ENCODE measurements around the gene IMMP2L.

Gene IMMP2L

DNA sequence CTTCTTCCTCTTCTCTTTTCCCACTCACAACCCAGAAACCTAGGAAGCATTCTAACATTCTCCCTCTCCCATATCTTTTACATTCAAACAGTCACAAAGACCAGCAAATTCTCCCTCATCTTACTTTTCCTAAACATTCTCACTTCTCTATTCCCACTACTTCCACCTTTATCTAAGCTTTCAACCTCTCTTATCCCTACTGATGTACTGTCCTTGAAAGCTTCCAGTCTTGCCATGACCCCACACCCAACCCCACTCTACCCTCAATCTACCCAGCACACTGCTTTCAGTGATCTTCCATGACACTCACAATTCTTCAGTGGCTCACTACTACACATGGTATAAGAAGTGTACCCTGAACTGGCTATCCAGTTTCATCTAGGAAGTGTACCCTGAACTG is 5.3 kb downstream of the IMMP2L start:
- DNase-seq (ENCODE audit: low read depth), result no peak

DNA sequence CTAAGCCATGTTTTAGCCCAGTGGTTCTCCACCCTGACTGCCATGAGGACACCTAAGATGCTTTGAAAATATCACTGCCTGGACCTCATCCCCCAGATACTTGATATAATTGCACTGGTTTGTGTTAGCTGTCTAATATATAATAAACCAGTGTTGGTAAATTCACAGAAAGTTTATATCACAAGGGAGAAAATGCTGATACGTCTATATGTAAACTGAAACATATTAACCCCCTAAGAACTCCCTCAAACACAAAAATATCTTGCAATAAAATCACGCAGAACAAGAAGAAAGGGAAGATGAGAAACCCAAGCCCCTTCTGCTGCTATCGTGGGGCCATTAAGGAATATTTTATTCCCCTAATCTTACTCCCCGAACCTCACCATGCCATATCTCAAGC is 8.2 kb downstream of the IMMP2L start:
- DNase-seq (ENCODE audit: low read depth), result no peak

DNA sequence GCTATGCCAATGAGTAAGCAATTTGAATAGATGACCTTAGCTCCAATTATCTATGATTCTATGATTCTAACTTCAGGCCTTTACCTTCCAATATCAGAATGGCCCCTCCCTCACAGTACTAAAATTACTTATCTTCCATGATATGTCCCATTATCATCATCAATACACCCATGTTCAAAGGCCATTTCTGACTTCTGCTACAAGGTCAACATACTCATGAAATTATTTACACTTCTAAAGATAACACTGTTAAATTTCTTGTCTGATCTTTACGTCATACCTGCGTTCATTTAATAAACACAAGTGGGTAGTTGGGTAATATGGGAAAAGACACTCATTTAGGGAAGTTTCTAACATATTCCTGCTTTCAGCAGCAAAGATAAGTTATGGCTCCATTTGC is 21.2 kb downstream of the IMMP2L start:
- DNase-seq (ENCODE audit: low read depth), result no peak

DNA sequence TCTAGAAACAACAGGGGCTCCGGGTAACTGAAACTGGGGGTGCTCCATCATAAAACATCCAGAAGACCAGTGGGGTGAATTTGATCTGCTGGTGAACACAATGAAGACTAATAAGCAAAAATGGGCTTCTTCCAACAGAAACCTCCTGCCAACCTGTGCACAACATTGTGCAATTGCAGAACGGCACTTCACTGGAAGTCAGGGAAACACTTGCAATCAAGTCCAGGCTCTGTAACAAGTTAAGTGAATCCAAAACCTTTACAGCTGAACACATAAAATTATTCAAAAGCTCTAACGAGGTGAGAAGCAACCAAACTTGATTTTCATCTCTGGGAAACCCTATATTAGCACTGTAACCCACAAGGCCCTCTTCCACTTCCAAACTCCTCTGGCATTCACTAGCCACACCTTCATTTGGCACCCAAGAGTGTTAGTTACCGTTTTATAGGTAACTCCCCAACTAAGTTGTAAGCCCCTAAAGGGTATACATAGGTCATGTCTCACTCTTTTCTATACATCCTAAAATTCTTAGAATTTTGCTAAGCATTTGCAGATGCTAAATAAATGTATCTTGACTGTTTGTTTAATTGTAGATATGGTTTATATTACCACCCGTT is 22.0 kb downstream of the IMMP2L start:
- DNase-seq (ENCODE audit: low read depth), result no peak

DNA sequence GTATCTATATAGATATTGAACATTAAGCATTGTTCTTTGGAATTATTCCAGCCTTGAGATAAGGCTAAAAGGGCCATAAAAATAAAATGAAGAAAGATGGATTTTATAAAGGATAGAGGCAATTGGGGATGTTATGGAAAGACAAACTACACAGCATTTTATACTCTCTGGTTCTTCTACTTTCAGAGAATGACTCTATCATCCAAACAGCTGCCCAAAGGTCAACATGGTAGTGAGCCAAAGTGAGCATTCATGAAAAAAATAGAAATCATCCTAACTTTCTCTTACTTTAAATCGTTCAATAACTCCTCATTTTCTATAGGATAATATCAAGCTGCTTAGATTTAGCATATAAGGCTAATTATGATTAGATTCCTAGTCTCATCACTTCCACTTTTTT is 25.2 kb downstream of the IMMP2L start:
- DNase-seq (ENCODE audit: low read depth), result no peak

DNA sequence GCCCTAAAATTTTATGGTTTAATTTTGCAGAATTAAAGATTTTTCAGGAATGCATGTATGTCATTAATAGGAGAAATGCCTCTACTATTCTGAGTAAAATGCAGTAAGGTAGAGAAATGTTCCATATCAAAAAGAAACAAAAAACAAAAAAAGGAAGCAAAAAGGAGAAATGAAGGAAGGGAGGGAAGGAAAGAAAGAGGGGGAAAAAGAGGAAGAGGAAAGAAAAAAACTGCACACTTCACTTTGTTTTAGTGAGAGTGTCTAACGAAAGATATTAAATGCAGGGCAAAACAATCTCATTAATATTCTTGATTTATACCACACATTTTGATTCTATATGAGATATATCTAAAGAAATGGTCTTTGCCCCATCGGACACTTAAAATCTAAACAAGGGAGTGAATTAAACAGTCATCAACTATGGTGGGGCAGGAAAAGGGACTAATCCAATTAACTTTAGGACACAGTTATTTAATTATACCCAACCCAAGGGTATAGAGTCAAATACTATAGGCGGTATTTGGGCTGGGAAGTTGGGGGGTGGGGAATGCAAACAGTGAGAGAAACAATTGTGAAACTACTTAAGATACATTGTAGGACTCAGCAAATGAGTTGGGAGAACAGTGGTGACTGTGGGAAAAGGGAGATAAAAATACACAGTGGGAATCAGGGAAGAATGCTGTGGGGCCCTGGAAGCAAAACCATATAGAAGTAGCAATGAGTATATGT is 27.0 kb downstream of the IMMP2L start:
- DNase-seq (ENCODE audit: low read depth), result no peak

DNA sequence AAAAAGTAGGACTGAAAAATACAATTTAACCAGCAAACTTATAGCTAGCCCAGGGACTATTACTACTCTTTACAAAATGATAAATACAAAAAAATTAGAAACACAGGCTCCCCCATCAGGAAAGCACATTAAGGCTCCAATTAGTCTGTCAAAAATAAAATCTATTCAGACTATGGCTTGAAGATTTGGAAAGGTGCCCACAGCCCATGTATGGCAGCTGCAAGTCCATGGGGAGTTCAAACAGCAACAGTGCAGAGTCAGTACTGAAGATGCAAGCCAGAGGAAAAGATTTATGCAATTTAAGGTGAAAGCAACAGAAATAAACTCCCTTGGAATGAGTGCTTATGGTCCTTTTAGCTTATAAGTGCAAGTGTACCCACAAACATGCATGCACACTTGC is 29.7 kb downstream of the IMMP2L start:
- no peak for DNase-seq (ENCODE audit: low read depth)

DNA sequence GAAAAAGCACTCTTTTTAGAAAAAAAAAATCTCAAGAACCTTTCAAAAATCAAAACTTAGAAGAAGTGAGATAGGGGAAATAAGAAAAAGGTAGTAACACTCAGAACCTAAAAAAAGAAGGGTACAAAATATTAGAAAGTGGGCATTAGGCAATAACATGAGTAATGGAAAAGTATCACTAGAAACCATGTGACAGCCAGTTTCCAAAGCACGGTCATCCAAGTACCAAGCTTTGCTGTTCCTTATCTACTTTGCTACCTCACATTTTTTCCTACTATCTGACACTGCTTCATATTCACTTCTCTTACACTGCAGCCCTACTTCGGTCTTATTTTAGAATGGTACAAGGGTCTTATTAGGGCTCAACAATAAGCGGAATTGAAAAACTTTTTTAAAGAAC is 30.3 kb downstream of the IMMP2L start:
- no peak for DNase-seq (ENCODE audit: low read depth)

DNA sequence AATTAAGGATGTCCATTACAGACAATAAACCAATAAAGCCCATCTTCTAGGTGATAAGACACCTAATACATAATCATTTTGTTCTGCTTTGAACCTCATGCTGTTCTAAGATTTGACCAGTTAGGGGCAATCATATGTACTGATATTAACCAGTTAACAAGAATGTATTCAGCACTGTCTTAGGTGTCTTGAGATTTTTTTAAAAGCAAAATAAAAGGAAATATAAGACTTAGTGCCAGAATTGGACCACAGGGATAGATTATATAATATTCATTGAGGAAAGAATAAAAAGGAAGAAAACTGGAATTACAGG is 32.0 kb downstream of the IMMP2L start:
- no peak for DNase-seq (ENCODE audit: low read depth)

DNA sequence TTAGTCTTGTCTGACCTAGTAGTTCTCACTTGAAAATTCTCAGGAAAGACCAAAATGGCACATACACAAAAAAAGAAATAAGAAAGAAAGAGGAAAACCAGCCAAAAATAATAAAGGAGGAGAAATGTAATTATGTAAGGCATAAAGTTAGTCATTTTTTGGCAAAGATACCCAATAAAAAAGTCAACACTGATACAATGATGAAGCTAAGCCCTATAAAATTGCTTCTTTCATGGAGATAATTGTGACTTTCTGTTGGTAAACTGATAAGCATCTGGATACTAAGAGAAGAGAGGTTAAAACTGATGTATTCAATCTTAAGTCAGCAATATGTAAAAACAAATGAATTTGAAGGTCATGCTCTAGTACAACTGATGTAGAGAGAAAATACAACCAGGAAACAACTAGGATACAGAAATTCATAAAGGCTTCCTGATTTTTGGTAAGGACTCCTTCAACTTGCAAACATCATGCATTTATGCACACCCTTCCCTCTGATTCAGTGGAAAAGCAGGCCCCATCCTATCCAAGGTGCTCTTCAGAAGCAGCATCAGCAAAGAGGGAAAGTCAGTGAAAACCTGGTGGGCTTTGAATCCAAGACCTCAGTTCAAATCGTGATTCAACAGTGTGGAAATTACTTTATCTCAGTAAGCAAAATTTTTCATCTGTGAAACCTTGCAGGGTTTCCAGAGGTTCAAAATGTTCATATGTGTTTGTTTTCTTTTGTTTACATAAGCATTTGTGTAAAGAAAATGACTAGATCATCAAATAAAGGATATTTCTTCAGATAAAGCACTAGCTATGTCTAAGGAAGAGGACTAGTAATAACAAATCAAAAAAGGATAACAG is 32.6 kb downstream of the IMMP2L start:
- DNase-seq (ENCODE audit: low read depth), result no peak

DNA sequence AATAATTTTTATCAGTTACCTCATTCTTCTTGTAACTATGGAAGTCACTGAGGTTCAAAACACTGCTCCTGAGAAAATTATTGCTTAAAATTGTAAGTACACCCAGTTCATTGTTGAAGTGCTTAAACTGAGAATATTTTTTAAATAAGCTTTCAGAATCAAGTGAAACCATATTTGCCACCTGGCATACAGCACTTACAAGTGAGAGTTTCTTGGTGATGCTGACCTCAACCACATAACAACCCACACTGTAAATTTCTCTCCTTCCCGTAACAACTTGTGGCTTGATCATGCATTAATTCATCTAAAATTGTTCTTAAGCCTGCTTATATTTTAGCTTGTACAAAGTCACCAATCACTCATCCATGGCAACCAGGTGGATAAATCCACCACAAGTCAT is 34.0 kb downstream of the IMMP2L start:
- no peak for DNase-seq (ENCODE audit: low read depth)

DNA sequence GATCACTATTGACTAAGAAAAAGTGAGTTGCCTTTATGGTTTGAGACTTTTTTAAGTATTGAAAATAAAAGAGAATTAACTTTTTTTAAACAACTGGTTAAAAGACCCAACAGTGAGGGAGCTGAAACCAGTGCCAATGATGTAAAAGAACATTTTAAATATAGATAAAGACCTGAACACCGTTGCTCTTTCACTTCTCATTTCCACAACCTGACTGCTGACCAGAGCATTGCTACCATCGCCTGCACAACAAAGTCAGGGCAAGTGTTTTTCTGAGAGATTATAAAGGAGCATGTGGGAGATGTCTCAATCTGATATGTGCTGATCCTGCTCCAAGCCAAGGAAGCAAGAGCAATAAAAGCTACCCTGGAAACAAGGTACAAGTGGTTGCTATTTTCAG is 34.7 kb downstream of the IMMP2L start:
- no peak for DNase-seq (ENCODE audit: low read depth)

DNA sequence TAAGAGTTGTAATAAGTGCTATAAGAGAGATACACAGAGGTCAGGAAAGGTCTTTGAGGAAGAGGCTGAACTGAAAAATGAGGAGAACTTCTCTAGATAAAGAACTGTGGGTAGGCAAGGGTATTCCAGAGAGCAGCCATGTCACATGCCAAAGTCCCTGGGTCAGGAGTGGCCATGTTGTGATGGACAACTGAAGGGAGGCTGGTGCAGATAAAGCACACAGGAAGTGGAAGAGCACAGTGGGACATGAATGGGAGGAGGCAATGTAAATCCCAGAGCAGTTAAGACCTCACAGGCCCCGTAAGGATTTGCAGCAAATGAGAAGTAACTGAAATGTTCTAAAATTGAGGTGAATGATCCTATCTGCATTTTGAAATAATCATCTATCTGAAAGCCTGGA is 37.2 kb downstream of the IMMP2L start:
- no peak for DNase-seq (ENCODE audit: low read depth)

DNA sequence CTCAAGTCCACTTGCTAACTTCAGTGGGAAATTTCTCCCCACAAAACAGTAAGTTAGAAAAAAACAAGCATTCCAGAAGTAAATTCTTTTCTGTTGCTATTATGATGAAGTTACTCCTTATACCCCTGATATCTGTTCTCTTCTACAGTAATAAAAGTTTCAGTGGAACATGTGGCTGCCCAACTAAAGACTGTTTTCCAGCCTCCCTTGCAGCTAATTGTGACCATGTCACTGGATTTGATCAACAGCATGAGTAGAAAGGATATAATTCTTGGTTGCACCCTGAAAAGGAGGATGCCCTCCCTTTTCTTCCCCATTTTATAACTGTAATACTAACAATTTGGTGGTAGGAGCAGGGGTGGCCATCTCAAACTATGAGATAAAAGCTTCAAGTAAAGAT is 40.6 kb downstream of the IMMP2L start:
- no peak for DNase-seq (ENCODE audit: low read depth)

DNA sequence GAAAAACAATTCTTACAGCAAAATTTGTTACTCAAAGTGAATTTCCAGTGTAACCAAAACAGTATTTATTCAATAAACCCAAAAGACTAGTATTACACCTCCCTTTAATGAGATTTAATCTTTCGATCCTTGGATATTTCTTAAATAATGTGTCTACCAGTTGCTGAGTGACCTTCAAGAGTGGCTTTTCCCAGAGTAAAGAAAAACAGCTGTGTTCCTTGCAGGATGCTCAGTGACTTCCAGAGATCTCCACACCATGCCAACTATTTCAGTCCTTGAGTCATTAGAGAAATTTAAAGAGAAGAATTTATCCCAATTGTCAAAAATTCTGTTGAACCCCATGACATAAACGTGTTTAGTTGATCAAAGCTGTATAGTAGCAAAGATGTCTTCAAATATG is 44.0 kb downstream of the IMMP2L start:
- DNase-seq (ENCODE audit: low read depth), result no peak

DNA sequence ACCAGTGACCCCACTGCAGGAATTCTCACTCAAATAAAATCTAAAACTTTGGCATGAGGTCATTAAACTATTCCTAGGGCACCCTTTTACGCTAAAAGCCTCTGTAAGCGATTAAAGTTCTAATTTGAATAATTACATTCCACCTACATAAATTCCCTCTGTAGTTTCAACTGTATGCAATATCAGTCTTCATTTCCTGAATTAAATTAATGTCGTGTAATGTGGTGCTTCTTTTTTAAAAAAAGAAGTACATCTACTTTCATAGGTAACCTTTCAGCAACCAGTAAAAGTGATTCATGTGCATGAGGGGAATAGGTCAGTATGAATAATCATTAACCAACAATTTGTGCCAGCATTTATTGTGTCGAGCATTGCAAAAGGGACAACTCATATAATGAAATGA is 44.7 kb downstream of the IMMP2L start:
- DNase-seq (ENCODE audit: low read depth), result no peak

DNA sequence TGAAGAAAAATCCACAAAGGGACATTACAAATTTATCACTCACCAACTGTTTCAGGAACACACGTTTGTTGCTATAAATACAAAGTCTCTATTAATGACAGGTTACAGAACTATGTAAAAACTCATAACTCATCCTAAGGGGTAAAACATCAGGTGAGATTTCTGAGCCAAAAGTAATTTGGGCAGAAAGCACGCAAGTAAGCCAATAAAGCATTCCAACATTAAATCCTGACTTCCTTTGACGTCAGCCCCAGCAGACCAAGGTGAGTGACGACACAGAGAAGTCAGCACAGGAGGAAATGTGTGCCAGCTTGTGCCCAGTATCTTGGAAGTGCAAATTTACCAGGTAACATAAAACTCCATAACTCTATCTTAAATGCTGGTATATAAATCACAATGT is 45.7 kb downstream of the IMMP2L start:
- no peak for DNase-seq (ENCODE audit: low read depth)

DNA sequence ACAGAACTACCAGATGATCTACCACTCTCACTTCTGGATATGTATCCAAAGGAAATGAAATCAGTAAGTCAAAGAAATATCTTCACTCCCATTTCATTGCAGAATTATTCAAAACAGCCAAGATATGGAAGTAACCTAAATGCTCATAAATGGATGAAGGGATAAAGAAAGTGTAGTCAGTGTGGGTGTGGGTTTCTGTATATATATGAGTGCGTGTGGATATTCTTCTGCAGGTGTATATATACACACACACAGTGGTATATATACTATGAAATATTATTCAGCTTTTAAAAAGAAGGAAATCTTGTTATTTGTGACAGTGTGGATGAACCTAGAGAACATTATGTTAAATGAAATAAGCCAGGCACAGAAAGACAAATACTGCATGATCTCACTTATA is 48.7 kb downstream of the IMMP2L start:
- no peak for DNase-seq (ENCODE audit: low read depth)

DNA sequence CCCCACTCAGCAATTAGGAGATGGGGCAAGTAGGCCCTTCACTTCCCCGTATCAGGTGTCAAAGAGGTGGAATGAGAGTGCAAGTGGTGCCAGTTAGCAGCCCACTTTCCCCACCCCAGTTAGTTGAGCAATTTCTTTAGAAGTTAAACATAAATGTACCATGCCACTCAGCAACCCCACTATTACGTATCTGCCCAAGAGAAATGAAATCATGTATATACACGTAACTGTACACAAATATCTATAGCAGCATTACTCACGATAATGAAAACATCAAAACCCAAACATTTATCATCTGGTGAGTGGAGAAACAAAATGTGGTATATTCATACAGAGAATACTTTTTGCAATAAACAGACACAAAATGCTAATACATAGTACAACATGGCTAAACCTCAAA is 50.4 kb downstream of the IMMP2L start:
- DNase-seq (ENCODE audit: low read depth), result no peak

DNA sequence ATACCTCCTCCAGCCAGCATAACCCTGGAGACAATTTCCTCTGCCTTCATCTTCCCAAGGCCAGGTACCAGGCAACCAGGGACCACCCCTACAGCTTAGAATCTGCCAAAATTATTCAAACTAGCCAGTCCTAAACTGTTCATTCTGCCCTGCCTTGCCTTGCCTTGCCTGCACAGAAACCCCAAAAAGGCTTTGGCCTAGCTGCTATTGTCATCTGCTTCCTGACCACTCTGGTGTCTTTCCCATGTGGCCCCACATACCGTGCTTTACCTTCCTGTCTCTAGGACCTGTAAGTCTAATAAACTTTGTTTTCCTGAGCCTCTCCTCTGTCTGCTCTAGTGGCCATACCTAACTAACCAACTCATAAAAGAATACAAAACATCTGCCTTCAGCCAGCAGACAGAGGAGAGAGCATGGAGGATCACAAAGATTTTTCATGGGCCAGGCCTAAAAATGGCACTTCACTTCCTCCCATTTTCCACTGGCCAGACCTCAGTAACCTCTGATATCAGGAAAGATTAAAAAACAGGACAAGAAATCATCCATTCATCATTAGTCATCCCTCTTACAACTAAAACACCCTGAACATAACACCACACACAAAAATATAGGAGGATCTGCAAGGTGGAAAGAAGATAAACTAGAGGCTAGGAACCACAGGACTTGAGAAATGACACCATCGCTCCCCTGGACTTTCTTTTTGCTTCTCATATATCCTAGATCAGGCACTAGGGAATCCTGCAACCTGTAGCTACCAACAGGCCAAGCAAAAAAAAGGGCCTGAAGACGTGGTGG is 51.5 kb downstream of the IMMP2L start:
- DNase-seq (ENCODE audit: low read depth), result no peak

DNA sequence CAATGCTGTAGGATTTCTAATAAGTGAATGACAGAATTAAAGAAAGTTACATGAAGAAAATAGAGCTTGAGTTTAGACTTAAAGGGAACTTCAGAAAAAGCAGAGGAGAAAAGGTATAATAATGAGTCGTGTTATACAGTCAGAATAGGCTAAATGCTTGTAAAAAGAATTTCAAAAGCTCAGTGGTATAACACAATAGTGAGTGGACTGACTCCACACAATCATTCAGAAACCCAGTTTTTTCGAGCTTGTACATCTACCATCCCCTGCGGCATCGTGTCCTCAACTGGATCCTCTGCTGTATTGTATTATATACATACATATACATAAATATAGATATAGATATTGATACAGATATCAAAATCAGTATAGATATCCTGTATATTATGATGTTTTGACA is 52.2 kb downstream of the IMMP2L start:
- DNase-seq (ENCODE audit: low read depth), result no peak

DNA sequence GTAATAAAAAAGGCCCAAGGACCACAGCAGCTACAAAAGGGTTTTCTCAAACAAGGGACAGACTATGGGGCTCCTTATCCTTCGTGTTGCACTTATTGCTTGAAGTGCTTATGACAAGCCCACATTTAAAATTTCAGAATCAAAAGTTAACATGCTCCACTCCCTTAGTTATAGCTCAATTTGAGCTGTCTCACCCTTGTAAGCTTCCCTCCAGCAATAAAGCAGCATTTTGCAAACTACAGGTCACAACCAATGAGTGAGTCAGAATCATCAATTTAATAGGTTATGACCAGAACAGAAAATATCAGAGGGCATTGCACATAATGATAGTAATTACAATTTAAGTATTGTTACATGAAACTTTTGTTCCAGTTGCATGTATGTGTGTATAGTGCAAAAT is 53.0 kb downstream of the IMMP2L start:
- DNase-seq (ENCODE audit: low read depth), result no peak

DNA sequence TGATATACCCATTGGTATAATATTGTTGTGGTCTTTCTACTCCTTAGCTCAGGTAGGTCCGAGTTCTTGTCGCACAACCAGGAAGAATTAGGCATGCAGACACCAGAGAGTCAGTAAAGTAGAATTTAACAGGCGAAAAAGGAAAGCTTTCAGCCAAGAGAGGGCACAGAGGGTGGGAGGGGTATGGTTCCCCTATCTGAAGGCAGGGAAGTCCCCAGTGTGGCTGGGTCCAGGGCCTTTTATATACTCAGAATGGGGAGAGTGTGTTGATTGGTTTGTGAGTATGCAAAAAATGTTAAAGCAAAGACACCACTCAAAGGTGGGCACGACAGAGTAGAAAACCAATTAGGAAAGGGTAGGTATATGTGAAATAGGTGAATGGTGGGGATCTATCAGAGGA is 53.9 kb downstream of the IMMP2L start:
- no peak for DNase-seq (ENCODE audit: low read depth)
